B cell (primary cell): Measurements from ENCODE around the gene IL12B. TPM values are rescaled to one million over a fixed set of nuclear protein-coding genes. Genes with fewer than 3 reads are reported as not detected.

Source experiments
- ATAC-seq: fragments of 200-7000 bp; cut with Tn5 transposase; one replicate; pipeline ENCODE4 v1.10.0; 2021; ENCODE audit warnings: low read depth, mild to moderate bottlenecking, moderate number of reproducible peaks, moderate library complexity
- CTCF ChIA-PET: fragments of 350-600 bp; sonication (Branson Sonifier 250); formaldehyde crosslinking; loops from one replicate; lab custom pipeline; 2021; ENCODE audit warnings: antibody characterized with exemption, inconsistent platforms; lab: Charles Lee
- POLR2A ChIA-PET: fragments of 350-600 bp; sonication (Branson Sonifier 250); formaldehyde crosslinking; loops from one replicate; lab custom pipeline; 2021; ENCODE audit warnings: antibody characterized with exemption; lab: Charles Lee
- DNase-seq: peaks from one replicate; pipeline ENCODE4 v3.0.0; 2013
- H2AFZ ChIP-seq: 2 replicates; pipeline ENCODE4 v1.6.1; 2012; ENCODE audit warnings: mild to moderate bottlenecking, low read depth, low read length; ENCODE audit not compliant: insufficient read depth, poor library complexity, severe bottlenecking
- H3K27ac ChIP-seq, 2 donors: 1 replicate in 1 of 2; 2 replicates in 1 of 2; pipeline ENCODE4 v1.5.1; 2012 to 2013; ENCODE audit warnings: low read length in 2 of 2, mild to moderate bottlenecking in 2 of 2, moderate library complexity in 1 of 2
- H3K27me3 ChIP-seq, 4 experiments: fragments of 200-600 bp in 1 of 4; sonication (generic) in 1 of 4; replicated peaks in 1 of 4; 1 replicate in 2 of 4; 2 replicates in 2 of 4; pipeline versions ENCODE4 v1.6.1 to v1.7.0; 2013 to 2016; ENCODE audit warnings: low read length in 3 of 4, mild to moderate bottlenecking in 2 of 4, mixed read lengths in 1 of 4, moderate library complexity in 1 of 4; ENCODE audit not compliant: insufficient read depth in 4 of 4, control insufficient read depth in 3 of 4; ENCODE audit errors: control extremely low read depth in 1 of 4
- H3K36me3 ChIP-seq, 2 experiments: replicated peaks in 1 of 2; 1 replicate in 1 of 2; 2 replicates in 1 of 2; pipeline versions ENCODE4 v1.6.1 to v1.7.1; 2013; ENCODE audit warnings: low read length in 1 of 2; ENCODE audit not compliant: insufficient read depth in 2 of 2, control insufficient read depth in 1 of 2; ENCODE audit errors: control extremely low read depth in 1 of 2, extremely low read depth in 1 of 2
- H3K4me1 ChIP-seq, 2 donors: fragments of 200-600 bp in 1 of 2; sonication (generic) in 1 of 2; 1 replicate in 1 of 2; 2 replicates in 1 of 2; pipeline versions ENCODE4 v1.5.1 to v1.6.1; 2013 to 2017; ENCODE audit warnings: low read length in 2 of 2; ENCODE audit not compliant: control insufficient read depth in 2 of 2, insufficient read depth in 2 of 2
- H3K4me2 ChIP-seq: replicated peaks from 2 replicates; pipeline ENCODE3; 2012; ENCODE audit warnings: mild to moderate bottlenecking, low read depth, low read length; ENCODE audit not compliant: poor library complexity, severe bottlenecking
- H3K4me3 ChIP-seq, 5 experiments: fragments of 200-600 bp in 1 of 5; sonication (generic) in 1 of 5; 1 replicate in 3 of 5; 2 replicates in 2 of 5; pipeline versions ENCODE4 v1.5.1 to v1.7.0; 2011 to 2016; ENCODE audit warnings: low read length in 4 of 5, mild to moderate bottlenecking in 4 of 5, low read depth in 2 of 5, control low read depth in 1 of 5, moderate library complexity in 1 of 5; ENCODE audit not compliant: insufficient read depth in 1 of 5; ENCODE audit errors: control extremely low read depth in 1 of 5, extremely low read depth in 1 of 5
- H3K79me2 ChIP-seq: fragments of 200-600 bp; sonication (generic); one replicate; pipeline ENCODE4 v1.6.0; 2016; ENCODE audit warnings: low read length; ENCODE audit not compliant: control insufficient read depth, insufficient read depth
- H3K9ac ChIP-seq: fragments of 200-600 bp; sonication (generic); 2 replicates; pipeline ENCODE4 v1.6.1; 2017; ENCODE audit warnings: mild to moderate bottlenecking, low read length, moderate library complexity
- H3K9me3 ChIP-seq, 3 donors: one replicate each; pipeline versions ENCODE4 v1.6.1 to v1.7.1; 2013; ENCODE audit warnings: low read length in 2 of 3; ENCODE audit not compliant: control insufficient read depth in 2 of 3, insufficient read depth in 1 of 3; ENCODE audit errors: control extremely low read depth in 1 of 3
- H4K20me1 ChIP-seq: 2 replicates; pipeline ENCODE4 v1.6.0; 2012; ENCODE audit warnings: mild to moderate bottlenecking, low read length; ENCODE audit not compliant: insufficient read depth, control insufficient read depth, poor library complexity, severe bottlenecking
- H3K27ac Mint-ChIP-seq: one replicate; pipeline ENCODE4 v1.8.0; 2021; ENCODE audit warnings: mixed read lengths
- H3K27me3 Mint-ChIP-seq: one replicate; pipeline ENCODE4 v1.8.0; 2021; ENCODE audit warnings: mixed read lengths
- H3K4me1 Mint-ChIP-seq: one replicate; pipeline ENCODE4 v1.8.0; 2021; ENCODE audit warnings: mixed read lengths
- H3K4me3 Mint-ChIP-seq: one replicate; pipeline ENCODE4 v1.8.0; 2021; ENCODE audit warnings: mixed read lengths
- H3K9me3 Mint-ChIP-seq: one replicate; pipeline ENCODE4 v1.8.0; 2022; ENCODE audit warnings: mixed read lengths; ENCODE audit not compliant: insufficient read depth
- EZH2 ChIP-seq: IDR thresholded peaks from 2 replicates; pipeline ENCODE4 v1.6.1; 2012; ENCODE audit warnings: borderline replicate concordance, low read depth, mild to moderate bottlenecking, moderate library complexity, low read length; ENCODE audit not compliant: insufficient read depth, poor library complexity, severe bottlenecking
- WGBS: methylation state at CpG from one replicate; pipeline ENCODE4 v1.1.5; 2013; ENCODE audit warnings: missing lambda C conversion rate; ENCODE audit not compliant: insufficient coverage; 5-methylcytosine and 5-hydroxymethylcytosine counted together
- intact Hi-C: fragments of 100-400 bp; cut with micrococcal nuclease; formaldehyde crosslinking; loops from one replicate; pipeline ENCODE4 v1.10.0; 2022
- polyA plus RNA-seq: library from polyadenylated mRNA; depleted of rRNA; stranded (reverse); fragments of >200 nt; gene quantifications from 2 replicates; pipeline ENCODE4 v1.2.3, GENCODE V29; 2012
- total RNA-seq, 2 donors: library from RNA; stranded (reverse); fragments of 120-200 nt in 1 of 2; gene quantifications; 1 replicate in 1 of 2; 2 replicates in 1 of 2; pipeline versions ENCODE4 v1.2.3 to v1.2.4, GENCODE V29; 2013 to 2022
- TF ChIP-seq, protein P1 (sequence below): fragments of 200-600 bp; IDR thresholded peaks from one replicate; pipeline ENCODE4 v1.8.0; 2022; ENCODE audit warnings: antibody characterized with exemption, mild to moderate bottlenecking

IL12B gene
- total and polyA plus RNA-seq, 2 donors (not counting 1 experiment from before 2014, with no cell fraction given) = 0.15 to 0.17 TPM

GRCh38 chr5:159331093-159331973 lies 1.0 kb upstream of the IL12B start:
- no peaks in the 10 kb centered on the region for H3K9me3 Mint-ChIP-seq
- Histone ChIP-seq H3K4me1 (peaks cover 40 to 55% of the 10 kb centered on the region in 2 donors), H3K4me3 (peak overlapping the region in 4 of 5 experiments; percentile 51 to 65 (median 56)), H2AFZ (peak overlapping the region; percentile 83), H3K27ac (peak overlapping the region; percentile 92 to 93), H3K27me3 (no peaks in the 10 kb centered on the region), H3K79me2 (peaks cover 4% of the 10 kb centered on the region), H3K9ac (peak overlapping the region; percentile 72), H3K4me2 (peak overlapping the region; percentile 93), H4K20me1 (no peaks in the 10 kb centered on the region), H3K9me3 (no peaks in the 10 kb centered on the region), H3K36me3 (no peaks in the 10 kb centered on the region)
- peak; percentile 55 for ATAC-seq
- H3K4me1 Mint-ChIP-seq = peaks cover 49% of the 10 kb centered on the region
- H3K27me3 Mint-ChIP-seq = no peaks in the 10 kb centered on the region
- intact Hi-C loops = loop anchor here (1.0 to 10.0 kb wide), 9 partner anchors 96 to 786 kb away; partner anchors contain the start of genes ADRA1B, PWWP2A and TTC1
- H3K27ac Mint-ChIP-seq = peak overlapping the region; percentile 98
- H3K4me3 Mint-ChIP-seq = peak overlapping the region; percentile 93
- ChIA-PET POLR2A (interaction anchor here (0.5 to 1.2 kb wide), 3 partner anchors 83 to 656 kb away, joined by 3 to 5 read pairs (median 4); no protein-coding TSS in a partner anchor), CTCF (interaction anchor here (0.9 to 2.7 kb wide), 14 partner anchors 9 to 656 kb away, joined by 3 to 20 read pairs (median 4); no protein-coding TSS in a partner anchor)
- DNase-seq = peak; percentile 83
- no peak for TF ChIP-seq EZH2
- TF ChIP-seq, protein P1, sequence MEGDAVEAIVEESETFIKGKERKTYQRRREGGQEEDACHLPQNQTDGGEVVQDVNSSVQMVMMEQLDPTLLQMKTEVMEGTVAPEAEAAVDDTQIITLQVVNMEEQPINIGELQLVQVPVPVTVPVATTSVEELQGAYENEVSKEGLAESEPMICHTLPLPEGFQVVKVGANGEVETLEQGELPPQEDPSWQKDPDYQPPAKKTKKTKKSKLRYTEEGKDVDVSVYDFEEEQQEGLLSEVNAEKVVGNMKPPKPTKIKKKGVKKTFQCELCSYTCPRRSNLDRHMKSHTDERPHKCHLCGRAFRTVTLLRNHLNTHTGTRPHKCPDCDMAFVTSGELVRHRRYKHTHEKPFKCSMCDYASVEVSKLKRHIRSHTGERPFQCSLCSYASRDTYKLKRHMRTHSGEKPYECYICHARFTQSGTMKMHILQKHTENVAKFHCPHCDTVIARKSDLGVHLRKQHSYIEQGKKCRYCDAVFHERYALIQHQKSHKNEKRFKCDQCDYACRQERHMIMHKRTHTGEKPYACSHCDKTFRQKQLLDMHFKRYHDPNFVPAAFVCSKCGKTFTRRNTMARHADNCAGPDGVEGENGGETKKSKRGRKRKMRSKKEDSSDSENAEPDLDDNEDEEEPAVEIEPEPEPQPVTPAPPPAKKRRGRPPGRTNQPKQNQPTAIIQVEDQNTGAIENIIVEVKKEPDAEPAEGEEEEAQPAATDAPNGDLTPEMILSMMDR = peak; percentile 83
- WGBS = 4% methylated on average over 41 of the region's 50 CpGs
